Measurements from ENCODE around the gene ANKRD63. TPM values are rescaled to one million over a fixed set of nuclear protein-coding genes. Genes with fewer than 3 reads are reported as not detected.

The ANKRD63 gene
- total and polyA plus RNA-seq, 2 of the 13 experiments (the other 11 are each of a cell fraction or from before 2014, with no cell fraction given), result not detected

GRCh38 chr15:40259021-40259420 is 23.8 kb downstream of the ANKRD63 start:
- H3K4me3 ChIP-seq (replicated peaks in 1 of 3; ENCODE audit: insufficient read depth in 1 of 3, low read depth in 2 of 3, low read length in 3 of 3), result no peak overlapping the region
- no peak overlapping the region for H3K4me2 ChIP-seq (ENCODE audit: low read depth, low read length)
- no peak overlapping the region for H2AFZ ChIP-seq (ENCODE audit: low read length)
- no TSS peak for BruUV-seq (replicated peaks)
- peaks cover 20% of the 10 kb centered on the region for H3K4me1 ChIP-seq (ENCODE audit: insufficient read depth, low read length)
- no peak overlapping the region for H3K27ac ChIP-seq (ENCODE audit: extremely low read length, insufficient read depth, low read length)
- intact Hi-C loops (cut with micrococcal nuclease; ENCODE audit: unreplicated experiment), result no loop called here
- peaks cover 3 to 35% of the 10 kb centered on the region in 2 experiments; a peak in 4 of 5 replicates for H3K27me3 ChIP-seq (ENCODE audit: control insufficient read depth in 1 of 2, insufficient read depth in 2 of 2, low read length in 2 of 2)
- POLR2A ChIA-PET, result no interaction called here
- H3K36me3 ChIP-seq (replicated peaks in 1 of 2; ENCODE audit: control insufficient read depth in 1 of 2, insufficient read depth in 2 of 2, low read length in 2 of 2), result no peaks in the 10 kb centered on the region
- CTCF ChIA-PET (ENCODE audit: low intra/inter-chr PET ratio, low total read pairs), result no interaction called here
- in situ Hi-C loops (cut with HindIII; ENCODE audit: extremely low pct_ligation_motif_present, low pct_unique_long_range_greater_than_20kb), result no loop called here
- ATAC-seq, result no peak
- FAIRE-seq, result no peak
- DNase-seq (ENCODE audit: low spot score), result no peak
- no peak overlapping the region for H3K9ac ChIP-seq (ENCODE audit: insufficient read depth, low read depth, low read length)
- H4K20me1 ChIP-seq (ENCODE audit: insufficient read depth, low read length), result no peaks in the 10 kb centered on the region
- H3K9me3 ChIP-seq (ENCODE audit: low read length), result no peaks in the 10 kb centered on the region
- no peaks in the 10 kb centered on the region for H3K79me2 ChIP-seq (ENCODE audit: insufficient read depth, low read length)
- 58% methylated on average over 7 of the region's 7 CpGs for WGBS (ENCODE audit: low lambda C conversion rate)
- no peak for TF ChIP-seq ZNF747 (CRISPR knock-in tag; IDR thresholded peaks at IDR 0.05; ENCODE audit: borderline replicate concordance)

DNA sequence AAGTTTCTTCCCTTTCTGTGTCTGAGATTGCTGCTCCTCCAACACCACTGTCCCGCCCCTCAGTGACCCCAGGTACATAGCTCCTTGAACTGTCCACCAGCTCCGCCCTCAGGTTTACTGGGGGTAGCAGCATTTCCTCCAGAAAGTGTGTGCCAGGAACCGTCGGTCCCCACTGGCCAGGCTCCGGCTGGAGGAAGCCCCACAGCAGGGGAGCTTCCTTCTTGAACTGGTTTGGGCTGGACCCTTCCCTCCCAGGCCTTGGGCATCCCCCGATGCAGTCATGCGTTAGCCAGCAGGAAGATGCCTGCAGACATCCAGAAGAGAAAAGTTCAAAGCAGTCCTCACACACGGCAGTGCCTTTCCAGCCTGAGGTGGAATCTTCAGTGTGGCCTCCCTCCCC is 24.3 kb downstream of the ANKRD63 start:
- no peak overlapping the region for H3K9ac ChIP-seq (ENCODE audit: insufficient read depth, low read depth, low read length)
- FAIRE-seq (no peak), ATAC-seq (no peak), DNase-seq (ENCODE audit: low spot score) (no peak)
- H3K4me3 ChIP-seq (replicated peaks in 1 of 3; ENCODE audit: insufficient read depth in 1 of 3, low read depth in 2 of 3, low read length in 3 of 3), result no peak overlapping the region
- no peak overlapping the region for H2AFZ ChIP-seq (ENCODE audit: low read length)
- POLR2A ChIA-PET, result no interaction called here
- no peaks in the 10 kb centered on the region for H3K36me3 ChIP-seq (replicated peaks in 1 of 2; ENCODE audit: control insufficient read depth in 1 of 2, insufficient read depth in 2 of 2, low read length in 2 of 2)
- no peaks in the 10 kb centered on the region for H3K79me2 ChIP-seq (ENCODE audit: insufficient read depth, low read length)
- intact Hi-C loops (cut with micrococcal nuclease; ENCODE audit: unreplicated experiment), result no loop called here
- no peaks in the 10 kb centered on the region for H3K9me3 ChIP-seq (ENCODE audit: low read length)
- peaks cover 3 to 40% of the 10 kb centered on the region in 2 experiments; a peak in 4 of 5 replicates for H3K27me3 ChIP-seq (ENCODE audit: control insufficient read depth in 1 of 2, insufficient read depth in 2 of 2, low read length in 2 of 2)
- no peaks in the 10 kb centered on the region for H4K20me1 ChIP-seq (ENCODE audit: insufficient read depth, low read length)
- in situ Hi-C loops (cut with HindIII; ENCODE audit: extremely low pct_ligation_motif_present, low pct_unique_long_range_greater_than_20kb), result no loop called here
- no TSS peak for BruUV-seq (replicated peaks)
- CTCF ChIA-PET (ENCODE audit: low intra/inter-chr PET ratio, low total read pairs), result no interaction called here
- WGBS (ENCODE audit: low lambda C conversion rate), result 31% methylated on average over 8 of the region's 8 CpGs
- H3K27ac ChIP-seq (ENCODE audit: extremely low read length, insufficient read depth, low read length), result no peak overlapping the region
- no peak overlapping the region for H3K4me2 ChIP-seq (ENCODE audit: low read depth, low read length)
- peaks cover 20% of the 10 kb centered on the region for H3K4me1 ChIP-seq (ENCODE audit: insufficient read depth, low read length)
- TF ChIP-seq NR2F6 (IDR thresholded peaks at IDR 0.05) (no peak), NR2F6 (CRISPR knock-in tag; IDR thresholded peaks at IDR 0.05) (no peak), SKI (IDR thresholded peaks at IDR 0.05; ENCODE audit: partially characterized antibody) (no peak), ZBTB25 (CRISPR knock-in tag; IDR thresholded peaks at IDR 0.05) (no peak), MBD4 (IDR thresholded peaks at IDR 0.05; ENCODE audit: borderline replicate concordance, low read length) (no peak), ZNF441 (CRISPR knock-in tag; IDR thresholded peaks at IDR 0.05; ENCODE audit: borderline replicate concordance) (no peak), ESRRA (CRISPR knock-in tag; IDR thresholded peaks at IDR 0.05; ENCODE audit: low read depth) (no peak), CREM (IDR thresholded peaks at IDR 0.05) (no peak), CREM (CRISPR knock-in tag; IDR thresholded peaks at IDR 0.05) (no peak), NCOA5 (CRISPR knock-in tag; IDR thresholded peaks at IDR 0.05) (no peak), TCF12 (IDR thresholded peaks at IDR 0.05) (no peak), TCF12 (CRISPR knock-in tag; IDR thresholded peaks at IDR 0.05) (no peak)
- TF ChIP-seq, protein P1, sequence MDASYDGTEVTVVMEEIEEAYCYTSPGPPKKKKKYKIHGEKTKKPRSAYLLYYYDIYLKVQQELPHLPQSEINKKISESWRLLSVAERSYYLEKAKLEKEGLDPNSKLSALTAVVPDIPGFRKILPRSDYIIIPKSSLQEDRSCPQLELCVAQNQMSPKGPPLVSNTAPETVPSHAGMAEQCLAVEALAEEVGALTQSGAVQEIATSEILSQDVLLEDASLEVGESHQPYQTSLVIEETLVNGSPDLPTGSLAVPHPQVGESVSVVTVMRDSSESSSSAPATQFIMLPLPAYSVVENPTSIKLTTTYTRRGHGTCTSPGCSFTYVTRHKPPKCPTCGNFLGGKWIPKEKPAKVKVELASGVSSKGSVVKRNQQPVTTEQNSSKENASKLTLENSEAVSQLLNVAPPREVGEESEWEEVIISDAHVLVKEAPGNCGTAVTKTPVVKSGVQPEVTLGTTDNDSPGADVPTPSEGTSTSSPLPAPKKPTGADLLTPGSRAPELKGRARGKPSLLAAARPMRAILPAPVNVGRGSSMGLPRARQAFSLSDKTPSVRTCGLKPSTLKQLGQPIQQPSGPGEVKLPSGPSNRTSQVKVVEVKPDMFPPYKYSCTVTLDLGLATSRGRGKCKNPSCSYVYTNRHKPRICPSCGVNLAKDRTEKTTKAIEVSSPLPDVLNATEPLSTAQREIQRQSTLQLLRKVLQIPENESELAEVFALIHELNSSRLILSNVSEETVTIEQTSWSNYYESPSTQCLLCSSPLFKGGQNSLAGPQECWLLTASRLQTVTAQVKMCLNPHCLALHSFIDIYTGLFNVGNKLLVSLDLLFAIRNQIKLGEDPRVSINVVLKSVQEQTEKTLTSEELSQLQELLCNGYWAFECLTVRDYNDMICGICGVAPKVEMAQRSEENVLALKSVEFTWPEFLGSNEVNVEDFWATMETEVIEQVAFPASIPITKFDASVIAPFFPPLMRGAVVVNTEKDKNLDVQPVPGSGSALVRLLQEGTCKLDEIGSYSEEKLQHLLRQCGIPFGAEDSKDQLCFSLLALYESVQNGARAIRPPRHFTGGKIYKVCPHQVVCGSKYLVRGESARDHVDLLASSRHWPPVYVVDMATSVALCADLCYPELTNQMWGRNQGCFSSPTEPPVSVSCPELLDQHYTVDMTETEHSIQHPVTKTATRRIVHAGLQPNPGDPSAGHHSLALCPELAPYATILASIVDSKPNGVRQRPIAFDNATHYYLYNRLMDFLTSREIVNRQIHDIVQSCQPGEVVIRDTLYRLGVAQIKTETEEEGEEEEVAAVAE (CRISPR knock-in tag; IDR thresholded peaks at IDR 0.05; ENCODE audit: borderline replicate concordance), result no peak
